Stimulated activated CD4-positive, alpha-beta T cell treated with anti-CD3 and anti-CD28 coated beads, Interleukin-12 subunit alpha, Interleukin-12 subunit beta, amount 100 ng/mL, for 24 hours (primary cell): Measurements from ENCODE around the gene TYSND1.
A peak's percentile ranks its signal among the peaks of the same experiment; 100 is the strongest.
"Not testable (repeated sequence)": the region's sequence is repeated elsewhere in the genome, so short reads cannot be mapped to it uniquely, and the experiment has no call there.

Experiments
- DNase-seq, 2 experiments: peaks; one replicate each; pipeline ENCODE4 v3.0.0-alpha.2; 2020; ENCODE audit warnings: low read depth in 2 of 2

The TYSND1 gene

GRCh38 chr10:70146489-70147258 lies at the start of gene TYSND1:
TYSND1 (minus strand) TSS chr10:70146700; CDS start chr10:70146586, 114 bp downstream.
- DNase-seq = peak; percentile 82 to 92

- no peak for DNase-seq
Measured at GRCh38 chr10:70193391-70193844, 46.9 kb upstream of the TYSND1 start.

- no peak for DNase-seq
Measured at GRCh38 chr10:70192326-70192968, 45.9 kb upstream of the TYSND1 start.

GRCh38 chr10:70191972-70192305 lies 45.4 kb upstream of the TYSND1 start:
- no peak for DNase-seq

- no peak for DNase-seq
Measured at GRCh38 chr10:70191161-70191971, 44.9 kb upstream of the TYSND1 start.

- no peak for DNase-seq
Measured at GRCh38 chr10:70190581-70190980, 44.1 kb upstream of the TYSND1 start.

- no peak for DNase-seq
Measured at GRCh38 chr10:70190102-70190501, 43.6 kb upstream of the TYSND1 start.

- DNase-seq = no peak
Measured at GRCh38 chr10:70188768-70189167, 42.3 kb upstream of the TYSND1 start.

GRCh38 chr10:70186571-70186970 lies 40.1 kb upstream of the TYSND1 start:
- DNase-seq = no peak

GRCh38 chr10:70186090-70186489 lies 39.6 kb upstream of the TYSND1 start:
- no peak for DNase-seq

- no peak for DNase-seq
Measured at GRCh38 chr10:70183304-70183703, 36.8 kb upstream of the TYSND1 start.

- DNase-seq = not testable (repeated sequence)
Measured at GRCh38 chr10:70179209-70179608, 32.7 kb upstream of the TYSND1 start.

GRCh38 chr10:70178139-70178725 lies 31.7 kb upstream of the TYSND1 start:
- DNase-seq = no peak

GRCh38 chr10:70176441-70176840 lies 29.9 kb upstream of the TYSND1 start:
- DNase-seq = no peak

GRCh38 chr10:70175516-70175915 lies 29.0 kb upstream of the TYSND1 start:
- DNase-seq = no peak

- no peak for DNase-seq
Measured at GRCh38 chr10:70174058-70174741, 27.7 kb upstream of the TYSND1 start.

GRCh38 chr10:70169649-70170364 lies 23.3 kb upstream of the TYSND1 start:
- DNase-seq = peak in 1 of 2 experiments; percentile 14

- no peak for DNase-seq
Measured at GRCh38 chr10:70169011-70169410, 22.5 kb upstream of the TYSND1 start.

GRCh38 chr10:70167246-70167645 lies 20.7 kb upstream of the TYSND1 start:
- no peak for DNase-seq

- DNase-seq = no peak
Measured at GRCh38 chr10:70166394-70166793, 19.9 kb upstream of the TYSND1 start.

GRCh38 chr10:70164163-70164562 lies 17.7 kb upstream of the TYSND1 start:
- no peak for DNase-seq
